GM23248 (cell line): ENCODE data around the gene SDR42E2. TPM values are rescaled to one million over a fixed set of nuclear protein-coding genes. Genes with fewer than 3 reads are reported as not detected.

Source experiments
- DNase-seq: peaks from one replicate; pipeline ENCODE4 v3.0.0-alpha.2; 2015
- H2AFZ ChIP-seq: fragments of 200-600 bp; sonication (generic); 2 replicates; pipeline ENCODE4 v1.6.1; 2016; ENCODE audit warnings: antibody characterized with exemption
- H3F3A ChIP-seq: fragments of 200-600 bp; sonication (generic); 2 replicates; pipeline ENCODE4 v1.6.1; 2016; ENCODE audit warnings: mild to moderate bottlenecking, antibody characterized with exemption, mixed run types; ENCODE audit not compliant: insufficient read depth
- H3K27ac ChIP-seq: fragments of 200-600 bp; sonication (generic); 2 replicates; pipeline ENCODE4 v1.5.1; 2016; ENCODE audit warnings: mild to moderate bottlenecking
- H3K27me3 ChIP-seq: fragments of 200-600 bp; sonication (generic); replicated peaks from 2 replicates; pipeline ENCODE4 v1.6.1; 2016; ENCODE audit warnings: mild to moderate bottlenecking; ENCODE audit not compliant: insufficient read depth
- H3K36me3 ChIP-seq: fragments of 200-600 bp; sonication (generic); 2 replicates; pipeline ENCODE4 v1.6.1; 2016; ENCODE audit warnings: low read depth, mild to moderate bottlenecking
- H3K4me1 ChIP-seq: fragments of 200-600 bp; sonication (generic); 2 replicates; pipeline ENCODE4 v1.6.1; 2016; ENCODE audit warnings: mild to moderate bottlenecking; ENCODE audit not compliant: insufficient read depth
- H3K4me2 ChIP-seq: fragments of 200-600 bp; sonication (generic); one replicate; pipeline ENCODE4 v1.6.1; 2016; ENCODE audit warnings: mild to moderate bottlenecking; ENCODE audit not compliant: unreplicated experiment
- H3K4me3 ChIP-seq: fragments of 200-600 bp; sonication (generic); 2 replicates; pipeline ENCODE4 v1.5.1; 2016; ENCODE audit warnings: mild to moderate bottlenecking
- H3K79me2 ChIP-seq: fragments of 200-600 bp; sonication (generic); 2 replicates; pipeline ENCODE4 v1.6.1; 2016; ENCODE audit warnings: mild to moderate bottlenecking; ENCODE audit not compliant: insufficient read depth
- H3K9ac ChIP-seq: fragments of 200-600 bp; sonication (generic); 2 replicates; pipeline ENCODE4 v1.6.1; 2016; ENCODE audit warnings: mild to moderate bottlenecking
- H3K9me2 ChIP-seq: fragments of 200-600 bp; sonication (generic); 2 replicates; pipeline ENCODE4 v1.6.1; 2016; ENCODE audit warnings: mixed run types, mild to moderate bottlenecking, moderate library complexity; ENCODE audit not compliant: insufficient read depth
- H3K9me3 ChIP-seq: fragments of 200-600 bp; sonication (generic); one replicate; pipeline ENCODE4 v1.6.1; 2017; ENCODE audit warnings: low read depth
- H4K20me1 ChIP-seq: fragments of 200-600 bp; sonication (generic); 2 replicates; pipeline ENCODE4 v1.6.0; 2016; ENCODE audit not compliant: insufficient read depth
- EZH2 ChIP-seq: fragments of 200-600 bp; sonication (generic); IDR thresholded peaks from 2 replicates; pipeline ENCODE4 v1.6.1; 2018; ENCODE audit warnings: antibody characterized with exemption, mild to moderate bottlenecking; ENCODE audit not compliant: insufficient read depth, poor library complexity, severe bottlenecking
- EZH2phosphoT487 ChIP-seq: fragments of 200-600 bp; sonication (generic); IDR thresholded peaks from 2 replicates; pipeline ENCODE4 v1.6.1; 2018; ENCODE audit warnings: antibody characterized with exemption, moderate library complexity, mild to moderate bottlenecking, low read depth; ENCODE audit not compliant: insufficient read depth
- WGBS, 2 experiments: methylation state at CpG; one replicate each; pipeline ENCODE4 v1.1.6; 2015 to 2017; ENCODE audit warnings: low lambda C conversion rate in 2 of 2, low coverage in 1 of 2; ENCODE audit errors: missing lambda C conversion rate in 2 of 2; 5-methylcytosine and 5-hydroxymethylcytosine counted together
- in situ Hi-C: fragments of 300-500 bp; cut with MboI; formaldehyde crosslinking; loops from 2 replicates; pipeline ENCODE4 v1.15.0; 2020
- polyA plus RNA-seq: library from polyadenylated mRNA; unstranded; fragments of >200 nt; fragmentation: Nextera tagmentation; extraction: Ambion mirVana; gene quantifications from 2 replicates; pipeline ENCODE4 v1.2.1, GENCODE V29; 2016
- total RNA-seq: library from RNA; depleted of rRNA; stranded (reverse); fragments of >200 nt; shearing (Covaris generic); gene quantifications from 2 replicates; pipeline ENCODE4 v1.2.3, GENCODE V29; 2014

The SDR42E2 gene
- total and polyA plus RNA-seq, 2 experiments from 2014 or later = not detected

DNA sequence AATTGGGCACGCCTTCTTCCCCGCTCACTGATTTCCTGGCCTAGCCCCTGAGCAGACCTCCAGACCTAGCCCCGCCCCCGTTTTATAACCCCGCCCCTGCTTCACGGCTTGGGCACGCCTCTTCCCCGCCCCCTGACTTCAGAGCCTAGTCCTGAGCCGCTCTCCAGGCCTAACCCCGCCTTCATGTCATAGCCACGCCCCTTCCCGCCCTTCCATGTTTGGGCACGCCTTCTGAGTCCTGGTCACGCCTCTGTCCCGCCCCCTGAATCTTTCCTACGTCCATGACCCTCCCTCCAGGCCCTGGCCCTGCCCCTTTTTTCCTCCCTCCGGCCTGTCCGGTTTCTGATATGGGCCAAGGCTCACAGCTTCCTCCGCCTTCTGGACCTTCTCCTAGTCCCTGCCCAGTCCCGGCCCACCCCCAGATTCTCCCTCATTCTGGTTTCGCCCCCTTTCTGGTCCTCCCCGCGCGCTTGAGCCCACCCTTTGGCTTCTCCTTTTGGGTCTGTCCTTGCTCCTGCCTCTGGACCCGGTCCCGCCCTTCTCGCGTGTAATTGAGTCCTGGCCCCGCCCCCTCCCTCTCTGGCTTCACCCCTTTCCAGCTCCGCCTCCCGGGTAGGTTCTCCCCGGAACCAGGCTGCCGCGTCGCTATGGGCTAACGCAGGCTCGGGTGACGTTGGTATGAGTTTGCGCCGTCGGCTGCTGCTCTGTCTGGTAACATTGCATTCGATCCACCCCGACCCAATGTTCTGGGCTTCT, 28.6 kb downstream of the SDR42E2 start:
- no peaks in the 10 kb centered on the region for H3K79me2 ChIP-seq
- H3K4me1 ChIP-seq = peaks cover 24% of the 10 kb centered on the region
- H3K9me3 ChIP-seq = no peaks in the 10 kb centered on the region
- peak overlapping the region; percentile 84 for H2AFZ ChIP-seq
- 1% methylated on average over 33 to 43 of the region's 43 CpGs for WGBS, 2 experiments
- H3K9me2 ChIP-seq = no peaks in the 10 kb centered on the region
- peak overlapping the region; percentile 91 for H3K9ac ChIP-seq
- peak overlapping the region; percentile 90 for H3K4me2 ChIP-seq
- peaks cover 34% of the 10 kb centered on the region for H3F3A ChIP-seq
- no peaks in the 10 kb centered on the region for H3K27me3 ChIP-seq
- H4K20me1 ChIP-seq = no peaks in the 10 kb centered on the region
- peak overlapping the region; percentile 97 for H3K27ac ChIP-seq
- TF ChIP-seq EZH2 (no peak), EZH2phosphoT487 (no peak)
- no peaks in the 10 kb centered on the region for H3K36me3 ChIP-seq
- DNase-seq = peak; percentile 100
- in situ Hi-C loops = no loop called here
- H3K4me3 ChIP-seq = peak overlapping the region; percentile 69

DNA sequence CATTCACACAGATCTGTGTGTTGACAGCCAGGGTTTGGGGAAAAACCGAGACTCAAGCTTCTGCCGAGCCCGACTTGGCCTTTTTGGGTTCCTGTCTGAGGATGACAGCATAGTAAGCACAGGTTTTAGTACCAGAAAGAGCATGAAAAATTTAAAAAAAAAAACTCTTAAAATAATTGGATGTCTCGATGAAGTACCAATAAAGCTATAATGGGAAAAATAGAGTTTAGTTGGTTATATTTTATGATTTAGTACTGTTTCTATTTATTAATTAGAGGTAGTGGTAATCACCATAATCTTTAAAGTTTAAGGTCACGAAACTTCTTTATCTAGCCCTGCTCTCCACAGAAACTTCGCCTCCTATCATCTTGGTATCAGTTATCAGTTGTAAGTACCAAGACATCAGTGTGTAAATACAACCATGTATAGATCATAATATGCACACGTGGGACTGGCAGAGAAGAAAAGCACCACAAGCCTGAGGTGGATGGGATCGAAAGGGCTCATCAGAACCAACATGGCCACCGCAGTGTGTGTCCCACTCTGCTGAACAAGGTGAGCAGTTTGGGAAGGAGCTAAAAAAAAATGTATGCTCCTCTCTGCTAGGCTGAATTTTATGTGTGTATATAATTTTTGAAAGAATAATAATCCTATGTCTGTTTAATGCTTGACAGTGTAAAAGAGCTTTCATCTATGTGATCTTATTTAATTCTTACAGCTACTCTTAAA, 29.4 kb downstream of the SDR42E2 start:
- Histone ChIP-seq H3K27me3 (no peaks in the 10 kb centered on the region), H3K9me3 (no peaks in the 10 kb centered on the region), H3K27ac (peak overlapping the region; percentile 97), H3K9ac (peak overlapping the region; percentile 91), H3K4me2 (peak overlapping the region; percentile 90), H3K4me3 (peak overlapping the region; percentile 69), H2AFZ (peak overlapping the region; percentile 84), H3K36me3 (no peaks in the 10 kb centered on the region), H3F3A (peaks cover 34% of the 10 kb centered on the region), H4K20me1 (no peaks in the 10 kb centered on the region), H3K9me2 (no peaks in the 10 kb centered on the region), H3K4me1 (peaks cover 24% of the 10 kb centered on the region), H3K79me2 (no peaks in the 10 kb centered on the region)
- TF ChIP-seq EZH2 = no peak
- no peak for TF ChIP-seq EZH2phosphoT487
- in situ Hi-C loops = no loop called here
- DNase-seq = peak; percentile 54
- WGBS, 2 experiments = 15 to 16% methylated on average over 9 of the region's 9 CpGs

DNA sequence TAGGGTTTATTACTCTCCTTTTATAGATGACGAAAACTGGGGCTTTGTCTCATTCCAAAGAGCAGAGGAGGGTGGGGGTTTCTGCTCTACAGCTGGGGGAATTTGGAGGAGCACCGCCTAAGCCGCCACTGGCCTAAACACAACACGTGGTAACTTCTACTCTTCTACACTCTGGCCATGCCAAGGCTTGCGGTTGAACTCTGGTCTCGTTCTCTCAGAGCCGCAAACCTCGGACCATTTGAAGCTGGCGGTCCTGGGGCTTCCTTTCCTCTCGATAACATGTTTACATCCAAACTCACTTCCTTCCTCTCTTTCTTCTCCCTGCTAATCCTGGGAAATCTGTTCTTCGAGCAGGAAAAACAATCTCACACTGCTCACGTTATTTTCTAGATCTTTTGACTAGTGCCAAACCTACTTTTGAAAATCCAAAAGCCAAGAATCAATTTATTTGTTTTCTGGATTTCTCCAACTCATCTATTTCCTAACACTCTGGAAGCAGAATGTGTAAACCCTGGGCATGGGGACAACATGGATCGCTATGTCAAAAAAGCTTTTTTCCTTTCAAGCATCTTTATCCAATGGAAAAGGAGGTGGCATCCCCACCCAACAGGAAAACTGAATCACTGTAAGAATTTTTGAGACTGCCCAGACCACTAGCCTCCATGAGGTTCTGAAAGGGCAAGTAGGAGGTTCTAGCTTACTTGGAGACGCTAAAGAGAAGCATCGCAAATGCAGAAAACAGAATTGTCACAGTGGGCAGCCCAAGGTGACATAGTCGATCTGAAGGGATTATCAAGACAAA, 30.2 kb downstream of the SDR42E2 start:
- in situ Hi-C loops = no loop called here
- Histone ChIP-seq H3K4me3 (peak overlapping the region; percentile 69), H3K9me2 (no peaks in the 10 kb centered on the region)

DNA sequence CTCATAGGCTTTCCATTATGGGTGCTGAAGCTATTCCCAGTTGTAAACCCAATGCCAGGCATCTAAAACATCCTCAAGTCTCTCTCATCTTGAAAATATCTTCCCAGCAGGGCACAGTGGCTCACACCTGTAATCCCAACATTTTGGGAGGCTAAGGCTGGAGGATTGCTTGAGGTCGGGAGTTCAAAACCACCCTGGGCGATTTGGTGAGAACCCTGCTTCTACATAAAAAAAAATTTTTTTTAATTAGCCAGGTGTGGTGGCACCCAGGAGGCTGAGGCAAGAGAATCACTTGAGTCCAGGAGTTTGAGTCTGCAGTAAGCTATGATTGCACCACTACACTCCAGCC, 30.7 kb downstream of the SDR42E2 start:
- H3K36me3 ChIP-seq = no peaks in the 10 kb centered on the region
- peak overlapping the region; percentile 91 for H3K9ac ChIP-seq
- no peaks in the 10 kb centered on the region for H3K79me2 ChIP-seq
- in situ Hi-C loops = no loop called here
- H3K27ac ChIP-seq = peak overlapping the region; percentile 97
- no peaks in the 10 kb centered on the region for H4K20me1 ChIP-seq
- no peaks in the 10 kb centered on the region for H3K9me2 ChIP-seq
- peak overlapping the region; percentile 84 for H2AFZ ChIP-seq
- H3K4me1 ChIP-seq = peaks cover 24% of the 10 kb centered on the region
- peaks cover 41% of the 10 kb centered on the region for H3F3A ChIP-seq
- 70 to 82% methylated on average over 2 of the region's 2 CpGs for WGBS, 2 experiments
- H3K4me2 ChIP-seq = peak overlapping the region; percentile 90
- TF ChIP-seq EZH2 = no peak
- H3K9me3 ChIP-seq = no peaks in the 10 kb centered on the region
- no peaks in the 10 kb centered on the region for H3K27me3 ChIP-seq
- H3K4me3 ChIP-seq = peak overlapping the region; percentile 69
- DNase-seq = no peak

More for the DNA sequence above, 30.2 kb downstream of the SDR42E2 start:
- Histone ChIP-seq H3K27ac (peak overlapping the region; percentile 97), H3K9ac (peak overlapping the region; percentile 91), H3K79me2 (no peaks in the 10 kb centered on the region), H3F3A (peaks cover 35% of the 10 kb centered on the region), H3K27me3 (no peaks in the 10 kb centered on the region), H3K9me3 (no peaks in the 10 kb centered on the region), H4K20me1 (no peaks in the 10 kb centered on the region), H3K4me1 (peaks cover 24% of the 10 kb centered on the region), H3K4me2 (peak overlapping the region; percentile 90), H3K36me3 (no peaks in the 10 kb centered on the region), H2AFZ (peak overlapping the region; percentile 84)
- no peak for TF ChIP-seq EZH2phosphoT487
- TF ChIP-seq EZH2 = no peak
- peak; percentile 96 for DNase-seq
- WGBS, 2 experiments = 2 to 3% methylated on average over 16 of the region's 16 CpGs
